Fibroblast of lung (primary cell): ENCODE data around the gene ERCC6L2.

ENCODE experiments used
- CTCF ChIP-seq, 2 donors: IDR thresholded peaks in 1 of 2; conservative IDR thresholded peaks in 1 of 2; 1 replicate in 1 of 2; 2 replicates in 1 of 2; pipeline ENCODE4 v1.5.1; 2011 to 2012; ENCODE audit warnings: low read length in 2 of 2, control low read depth in 1 of 2, inconsistent platforms in 1 of 2, low read depth in 1 of 2, mild to moderate bottlenecking in 1 of 2
- EZH2 ChIP-seq: IDR thresholded peaks from 2 replicates; pipeline ENCODE4 v1.5.1; 2012; ENCODE audit warnings: low read length, control low read depth, mild to moderate bottlenecking; ENCODE audit errors: missing control alignments

GRCh38 chr9:95880021-95880690 is 4.7 kb downstream of the ERCC6L2 start:
- TF ChIP-seq CTCF (conservative IDR thresholded peaks at IDR 0.05 in 1 of 2, IDR thresholded peaks at IDR 0.05 in 1 of 2; ENCODE audit: low read depth in 1 of 2, low read length in 2 of 2) (no peak), EZH2 (no peak)
